ENCODE results near the gene FAM83G.
"Not testable (repeated sequence)": the region's sequence is repeated elsewhere in the genome, so short reads cannot be mapped to it uniquely, and the experiment has no call there.

FAM83G gene

DNA sequence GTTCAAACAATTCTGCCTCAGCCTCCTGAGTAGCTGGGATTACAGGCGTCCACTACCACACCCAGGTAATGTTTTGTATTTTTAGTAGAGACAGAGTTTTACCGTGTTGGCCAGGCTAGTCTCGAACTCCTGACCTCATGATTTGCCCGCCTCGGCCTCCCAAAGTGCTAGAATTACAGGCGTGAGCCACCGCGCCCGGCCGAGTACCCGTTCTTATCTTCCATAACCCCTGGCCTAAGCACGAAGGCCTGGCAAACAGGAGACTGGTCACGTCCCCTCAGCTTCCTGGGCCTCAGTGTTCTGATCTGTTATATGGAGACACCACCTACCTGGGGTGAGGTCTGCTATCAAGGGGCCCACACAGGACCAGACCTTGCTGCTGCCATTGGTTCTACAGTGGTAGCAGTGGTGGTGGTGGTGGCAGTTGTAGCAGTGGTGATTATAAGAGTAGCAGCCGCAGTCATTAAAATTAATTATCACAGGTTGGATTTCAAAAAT is 51.3 kb downstream of the FAM83G start:
- DNase-seq (ENCODE audit: low read depth) = no peak

DNA sequence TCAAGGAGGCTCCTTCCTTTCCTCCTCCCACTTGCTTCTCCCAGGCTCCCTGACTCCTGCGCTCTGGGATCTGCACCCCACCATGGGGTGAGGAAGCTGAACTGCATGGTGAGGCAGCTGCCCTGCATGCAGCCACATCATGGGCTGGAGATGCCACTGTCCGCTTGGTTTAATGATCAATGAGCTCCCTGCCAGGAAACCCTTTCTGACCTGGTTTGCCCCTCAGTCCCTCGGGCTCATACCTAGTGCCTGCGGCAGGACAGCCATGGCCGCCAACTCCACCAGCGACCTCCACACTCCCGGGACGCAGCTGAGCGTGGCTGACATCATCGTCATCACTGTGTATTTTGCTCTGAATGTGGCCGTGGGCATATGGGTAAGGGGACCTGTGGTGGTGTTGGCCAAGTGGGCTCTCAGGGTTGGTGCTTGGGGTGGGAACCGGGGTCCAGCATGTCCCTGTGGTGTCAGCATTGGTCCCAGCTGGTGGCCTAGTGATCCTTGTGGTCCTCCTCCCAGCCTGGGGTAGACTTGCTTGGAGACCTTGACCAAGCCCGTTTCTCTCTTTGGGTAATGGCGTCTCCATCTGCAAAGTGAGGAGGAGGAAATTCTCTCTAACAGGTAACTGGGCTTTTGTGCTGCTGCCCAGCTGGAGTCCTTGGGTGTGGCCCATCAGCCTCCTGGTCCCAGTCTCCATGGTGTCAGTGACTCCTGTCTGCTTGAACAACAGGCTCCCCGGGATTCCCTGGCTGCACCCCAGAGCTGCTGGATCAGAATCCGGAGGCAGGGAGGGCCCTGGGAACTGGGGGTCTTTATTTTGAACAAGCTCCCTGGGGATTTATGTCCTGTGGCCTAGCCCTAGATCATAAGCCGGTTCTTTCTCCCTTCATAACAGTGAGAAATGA is 52.4 kb downstream of the FAM83G start, which contains the start of gene SLC5A10:
Gene SLC5A10, plus strand, starts transcription at position 225 of the 902 bp plus-strand sequence. Its CDS starts 41 bp downstream, at position 266.
- no peak for DNase-seq (ENCODE audit: low read depth)

DNA sequence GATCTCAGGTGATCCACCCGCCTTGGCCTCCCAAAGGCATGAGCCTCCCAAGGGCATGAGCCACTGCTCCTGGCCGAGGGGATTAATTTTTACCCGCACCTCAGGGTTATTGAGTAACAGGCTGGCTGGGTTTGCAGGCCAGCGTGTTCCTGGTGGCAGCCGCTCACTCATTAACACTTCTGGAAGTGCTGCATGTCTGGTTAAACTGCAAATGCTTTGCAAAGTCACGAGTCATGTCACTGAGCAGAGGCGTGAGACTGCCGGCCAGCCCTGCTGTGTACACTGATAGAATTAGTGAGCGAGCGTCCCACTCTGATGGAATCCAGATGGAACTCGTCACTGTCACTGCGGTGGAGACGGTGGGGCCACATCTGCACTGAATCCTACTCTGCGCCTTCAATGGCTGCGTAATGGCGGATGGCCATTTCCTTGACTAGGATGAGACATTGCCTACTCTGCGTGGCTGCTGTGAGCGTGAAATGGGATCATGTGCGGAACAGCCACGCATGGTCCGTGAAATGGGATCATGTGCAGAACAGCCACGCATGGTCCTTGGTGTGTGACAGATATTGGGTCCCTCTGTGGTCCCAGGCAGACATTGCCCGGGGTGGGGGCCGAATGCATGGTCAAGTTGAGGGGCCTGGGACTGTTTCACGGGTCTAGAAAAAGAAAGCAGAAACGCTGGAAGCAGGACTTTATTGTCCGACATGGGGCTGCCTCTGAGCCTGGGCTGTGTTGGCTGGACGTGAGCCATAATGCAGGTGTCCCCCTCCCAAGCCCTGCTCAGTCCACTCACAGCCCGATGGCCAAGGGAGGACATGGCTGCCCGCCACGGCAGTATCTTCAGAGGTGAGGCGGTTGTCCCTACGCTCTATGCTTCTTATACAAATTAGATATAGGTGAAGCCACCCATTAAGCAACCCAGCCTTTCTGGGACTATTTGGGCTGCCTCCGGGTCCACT is 53.3 kb downstream of the FAM83G start:
- DNase-seq (ENCODE audit: low read depth) = no peak

DNA sequence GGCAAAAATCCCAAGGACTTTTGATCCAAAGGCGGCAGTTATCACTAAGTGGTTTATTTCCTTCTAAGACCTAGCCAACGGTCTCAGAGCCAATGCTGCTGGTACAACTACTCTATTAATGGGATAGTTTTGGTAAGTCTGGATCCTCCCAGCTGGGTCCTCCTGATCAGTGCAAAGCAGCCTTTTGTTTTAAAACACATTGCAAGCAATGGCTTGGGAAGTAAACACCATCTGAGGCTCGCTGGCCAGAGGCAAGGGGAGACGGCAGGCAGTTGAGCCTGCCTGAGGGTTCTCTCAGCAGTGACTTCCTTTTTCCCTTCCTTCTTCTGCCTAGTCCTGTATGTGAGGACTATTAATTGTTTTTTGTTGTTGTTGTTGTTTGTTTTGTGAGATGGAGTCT is 54.2 kb downstream of the FAM83G start:
- no peak for DNase-seq (ENCODE audit: low read depth)

DNA sequence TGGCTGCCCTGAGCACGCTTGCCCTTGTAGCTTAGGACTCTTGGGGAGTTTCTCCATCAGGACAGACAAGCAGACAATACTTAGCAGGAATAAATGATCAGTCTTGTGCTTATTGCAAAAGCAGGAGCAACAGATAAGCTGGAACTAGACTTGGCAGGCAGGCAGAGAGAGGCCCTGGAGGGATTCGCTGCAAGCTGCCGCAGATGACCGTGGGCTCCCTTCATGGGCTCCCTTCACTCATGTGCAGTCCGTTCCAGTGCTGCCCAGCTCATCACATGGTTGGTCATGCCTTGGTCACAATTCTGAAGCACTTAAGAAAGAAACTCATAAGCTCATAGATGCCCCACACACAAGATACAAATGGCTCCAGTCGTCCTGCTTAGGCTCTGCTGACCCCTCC is 55.0 kb downstream of the FAM83G start:
- no peak for DNase-seq (ENCODE audit: low read depth)

DNA sequence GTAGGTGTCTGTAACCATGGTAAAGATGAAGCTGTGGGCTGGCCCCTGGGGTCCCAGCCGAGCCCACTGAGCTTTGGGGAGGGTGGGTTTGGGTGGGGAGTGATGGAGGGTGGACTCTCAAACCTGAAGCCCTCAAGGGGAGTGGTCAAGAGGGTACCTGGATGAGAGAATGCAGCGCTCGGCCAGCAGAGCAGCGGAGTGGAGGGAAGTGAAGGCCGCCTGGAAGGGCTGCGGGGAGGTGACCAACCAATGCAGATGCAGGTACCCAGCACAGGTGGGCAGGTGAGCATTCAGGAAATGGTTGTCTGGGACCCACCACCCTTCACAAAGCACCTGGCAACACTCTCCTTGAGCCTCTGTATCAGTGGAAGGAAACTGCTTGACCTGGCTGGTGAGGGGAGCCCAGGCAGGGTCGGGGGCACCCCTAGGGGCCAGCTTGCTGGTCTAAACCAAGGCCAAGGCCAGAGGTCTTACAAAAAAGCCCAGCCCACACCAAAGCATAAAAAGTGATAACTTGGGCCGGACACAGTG is 56.0 kb downstream of the FAM83G start:
- DNase-seq (ENCODE audit: low read depth) = no peak

DNA sequence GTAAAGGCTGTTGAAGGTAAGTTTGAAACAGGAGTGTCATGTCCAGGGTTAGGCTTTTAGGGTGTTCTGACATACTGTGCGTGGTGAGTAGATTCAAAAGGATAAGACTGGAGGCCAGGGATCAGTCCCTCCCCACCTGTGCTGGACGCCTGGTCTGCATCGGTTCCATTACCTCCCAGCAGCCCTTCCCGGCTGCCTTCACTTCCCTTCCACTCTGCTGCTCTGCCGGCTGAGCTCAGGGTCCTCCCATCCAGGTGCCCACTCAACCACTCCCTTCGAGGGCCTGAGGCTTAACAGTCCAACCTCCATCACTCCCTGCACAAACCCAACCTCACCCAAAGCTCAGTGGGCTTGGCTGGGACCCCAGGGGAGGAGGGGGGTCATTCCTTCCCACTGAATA is 56.7 kb downstream of the FAM83G start:
- no peak for DNase-seq (ENCODE audit: low read depth)

DNA sequence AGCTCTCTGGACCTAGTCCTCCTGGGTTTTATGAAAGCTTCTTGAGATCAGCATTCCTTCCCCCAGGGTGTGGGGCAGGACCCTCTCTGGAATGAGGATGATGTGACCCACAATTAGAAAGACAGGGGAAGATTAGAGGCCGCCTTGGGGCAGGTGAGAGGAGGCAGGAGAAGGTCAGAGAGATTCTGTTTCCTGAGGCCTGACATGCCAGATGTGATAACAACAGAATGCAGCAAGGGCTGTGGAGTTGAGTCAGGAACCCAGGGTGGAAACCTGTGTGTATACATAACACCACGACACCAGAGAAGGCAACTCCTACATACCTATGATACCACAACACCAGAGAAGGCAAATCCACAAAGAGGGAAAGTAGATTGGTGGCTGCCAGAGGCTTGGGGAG is 58.0 kb downstream of the FAM83G start:
- no peak for DNase-seq (ENCODE audit: low read depth)

DNA sequence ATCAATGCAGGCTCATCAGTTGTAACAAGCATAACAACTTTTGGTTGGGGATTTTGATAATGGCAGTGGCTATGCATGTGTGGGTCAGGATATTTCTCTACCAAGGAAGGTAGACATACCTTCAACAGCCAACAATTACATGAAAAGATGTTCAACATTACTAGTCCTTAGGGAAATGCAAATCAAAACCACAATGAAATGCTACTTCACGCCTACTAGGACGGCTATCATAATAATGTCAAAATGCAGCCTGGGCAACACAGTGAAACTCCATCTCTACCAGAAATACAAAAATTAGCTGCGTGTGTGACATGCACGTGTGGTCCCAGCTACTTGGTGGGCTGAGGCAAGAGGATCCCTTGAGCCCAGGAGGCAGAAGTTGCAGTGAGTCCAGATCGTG is 59.9 kb downstream of the FAM83G start:
- no peak for DNase-seq (ENCODE audit: low read depth)

DNA sequence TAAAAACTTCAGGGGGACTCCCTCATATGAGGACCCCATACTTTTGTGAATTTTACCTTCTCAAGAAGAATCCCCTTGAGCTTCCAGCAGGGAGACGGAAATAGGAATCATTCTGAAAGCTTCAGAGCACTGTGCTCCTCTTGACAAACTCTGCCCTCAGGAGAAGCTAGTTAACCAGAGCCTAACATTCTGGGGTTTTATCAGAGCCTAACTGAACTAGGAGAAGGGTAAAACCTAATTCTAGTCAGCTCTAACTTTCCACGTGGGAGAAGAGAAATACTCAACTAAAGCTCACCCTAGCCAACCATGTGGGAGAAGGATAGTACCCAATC is 65.9 kb downstream of the FAM83G start:
- no peak for DNase-seq (ENCODE audit: low read depth)

DNA sequence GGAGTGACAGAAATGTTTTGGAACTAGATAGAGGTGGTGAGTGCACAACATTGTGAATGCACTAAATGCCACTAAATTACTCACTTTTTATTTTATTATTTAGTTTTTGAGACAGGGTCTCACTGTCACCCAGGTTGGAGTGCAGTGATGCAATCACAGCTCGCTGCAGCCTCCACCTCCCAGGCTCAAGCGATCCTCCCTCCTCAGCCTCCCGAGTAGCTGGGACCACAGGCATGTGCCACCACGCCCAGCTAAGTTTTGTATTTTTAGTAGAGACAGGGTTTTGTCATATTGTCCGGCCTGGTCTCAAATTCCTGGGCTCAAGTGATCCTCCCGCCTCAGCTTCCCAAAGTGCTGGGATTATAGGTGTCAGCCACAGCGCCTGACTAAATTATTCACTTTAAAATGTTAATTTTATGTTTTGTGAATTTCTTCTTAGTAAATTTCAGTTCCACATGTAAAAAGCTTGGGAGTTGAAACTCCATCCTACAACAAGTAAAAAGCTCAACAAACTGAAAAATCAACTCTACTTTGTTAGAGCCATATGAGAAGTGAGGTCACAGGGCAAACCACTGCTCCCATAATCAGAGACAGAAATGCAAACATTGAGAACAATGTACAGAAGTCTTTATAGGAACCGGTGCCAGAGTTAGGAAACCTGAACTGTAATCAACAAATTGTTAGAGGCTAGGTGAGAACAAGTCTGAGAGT is 66.4 kb downstream of the FAM83G start:
- no peak for DNase-seq (ENCODE audit: low read depth)

DNA sequence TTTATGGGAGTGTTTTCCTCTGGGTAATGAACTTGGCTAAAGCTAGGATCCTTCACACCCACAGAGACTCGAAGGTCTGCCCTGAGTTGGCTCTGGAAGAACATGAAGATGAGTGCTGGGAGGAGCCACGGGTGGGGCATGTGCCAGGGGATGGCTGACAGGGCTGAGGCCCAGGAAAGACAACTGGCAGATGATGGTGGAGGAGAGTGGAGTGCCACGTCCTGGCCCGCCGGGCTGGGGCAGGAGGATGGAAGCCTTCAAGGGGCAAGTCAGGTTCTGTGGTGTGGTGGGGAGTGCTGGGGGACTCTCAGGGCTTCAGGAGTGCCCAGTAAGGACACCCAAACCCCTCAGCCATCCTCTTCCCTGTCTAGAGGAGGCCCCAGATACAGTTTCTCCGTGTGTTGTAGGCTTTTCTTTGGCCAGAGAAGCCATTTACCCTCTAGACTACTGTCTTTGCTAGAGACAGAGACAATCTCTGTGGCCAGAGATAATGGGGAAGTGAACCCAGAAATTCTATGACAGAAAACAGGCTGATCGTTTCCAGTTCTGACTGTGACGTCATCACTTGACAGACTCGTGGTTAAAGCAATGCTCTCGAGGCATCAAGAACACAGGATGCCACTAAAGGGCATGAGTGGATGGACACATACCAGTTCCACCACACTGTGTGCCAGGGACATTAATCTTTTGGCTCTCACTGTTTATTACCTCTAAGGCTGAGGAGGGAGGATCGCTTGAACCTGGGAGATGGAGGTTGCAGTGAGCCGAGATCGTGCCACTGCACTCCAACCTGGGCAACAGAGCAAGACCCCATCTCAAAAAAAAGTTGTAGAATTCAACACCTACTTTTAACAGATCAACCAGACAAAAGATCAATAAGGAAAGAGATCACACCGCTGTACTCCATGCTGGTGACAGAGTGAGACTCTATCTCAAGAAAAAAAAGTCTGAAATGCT is 71.2 kb downstream of the FAM83G start:
- no peak for DNase-seq (ENCODE audit: low read depth)

DNA sequence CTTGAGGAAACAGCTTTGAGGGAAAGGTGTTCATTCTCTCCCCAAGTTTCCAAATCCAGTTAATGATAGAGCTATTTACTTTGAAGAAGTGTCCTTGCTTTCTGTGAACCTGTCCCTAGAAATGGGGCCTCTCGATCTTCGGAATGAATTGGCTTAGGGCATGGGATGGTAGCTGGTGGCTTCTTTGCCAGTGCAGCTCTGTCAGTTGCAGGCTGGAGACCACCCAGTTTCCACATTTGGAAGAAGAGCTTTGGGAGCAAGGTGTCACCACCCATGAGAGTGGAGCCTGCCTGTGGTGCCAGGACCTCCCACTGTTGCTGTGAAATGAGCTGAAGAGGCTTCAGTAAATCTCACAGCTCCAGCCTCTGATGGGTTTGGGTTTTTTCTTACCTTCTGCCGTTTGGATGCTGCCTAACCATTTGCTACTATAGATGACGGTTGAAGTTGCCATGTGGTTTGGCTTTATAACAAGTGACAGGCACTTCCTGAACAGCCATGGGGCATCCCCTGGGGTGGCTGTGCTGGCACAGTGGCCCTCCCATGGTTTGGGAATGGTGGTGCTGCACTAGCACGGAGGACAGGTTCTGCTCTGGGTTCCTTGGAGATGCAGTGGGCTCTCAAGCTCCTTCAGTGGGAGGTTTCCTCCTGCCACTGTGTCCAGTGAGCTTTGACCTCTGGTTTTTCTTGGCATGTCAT is 72.1 kb downstream of the FAM83G start:
- DNase-seq (ENCODE audit: low read depth) = no peak

DNA sequence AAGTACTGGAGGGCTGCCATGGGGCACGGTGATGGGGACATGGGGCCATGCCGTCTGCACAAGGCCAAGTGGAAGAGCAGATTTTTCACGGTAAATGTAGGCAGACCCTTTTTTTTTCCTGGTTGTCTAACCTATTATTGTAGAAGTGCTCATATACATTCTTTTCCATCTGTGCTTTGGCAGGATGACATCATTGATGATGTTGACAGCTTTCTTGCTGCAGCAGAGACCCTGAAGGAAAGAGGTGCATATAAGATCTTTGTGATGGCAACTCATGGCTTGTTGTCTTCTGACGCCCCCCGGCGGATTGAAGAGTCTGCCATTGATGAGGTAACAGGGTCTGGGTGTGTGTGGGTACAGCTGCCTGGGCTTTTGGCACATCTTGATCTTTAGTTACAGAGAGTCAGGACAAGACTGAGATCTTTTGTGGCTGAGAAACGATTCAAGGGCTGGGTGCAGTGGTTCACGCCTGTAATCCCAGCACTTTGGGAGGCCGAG is 75.9 kb downstream of the FAM83G start:
- DNase-seq (ENCODE audit: low read depth) = no peak

DNA sequence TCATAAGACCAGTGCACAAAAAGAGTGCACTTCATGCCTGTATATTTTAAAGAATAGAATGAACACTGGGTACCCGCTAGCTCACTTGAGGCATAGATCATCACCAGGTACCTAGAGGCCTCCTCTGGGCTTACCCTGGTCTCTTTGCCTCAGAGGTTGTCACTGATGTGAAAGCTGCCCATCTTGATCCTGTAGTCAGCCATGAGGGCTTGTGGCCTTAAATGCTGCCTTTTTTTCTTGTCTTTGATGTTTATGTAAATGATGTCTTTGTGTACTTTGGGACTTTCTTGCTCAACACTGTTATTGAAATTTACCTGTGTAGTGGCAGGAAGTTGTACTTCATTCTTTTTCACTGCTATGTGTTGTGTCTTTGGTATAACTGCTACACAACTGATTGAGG is 79.4 kb downstream of the FAM83G start:
- no peak for DNase-seq (ENCODE audit: low read depth)

DNA sequence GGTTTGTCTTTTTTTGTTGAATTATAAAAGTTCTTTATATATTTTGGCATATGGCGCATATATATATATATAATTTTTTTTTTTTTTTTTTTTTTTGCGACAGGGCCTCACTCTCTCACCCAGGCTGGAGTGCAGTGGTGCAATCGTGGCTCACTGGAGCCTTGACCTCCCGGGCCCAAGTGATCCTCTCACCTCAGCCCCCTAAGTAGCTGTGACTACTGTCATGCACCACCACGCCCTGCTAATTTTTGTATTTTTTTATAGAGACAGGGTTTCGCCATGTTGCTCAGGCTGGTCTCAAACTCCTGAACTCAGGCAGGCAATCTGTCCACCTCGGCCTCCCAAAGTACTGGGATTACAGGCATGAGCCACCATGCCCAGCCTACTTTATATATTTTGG is 82.0 kb downstream of the FAM83G start:
- DNase-seq (ENCODE audit: low read depth) = not testable (repeated sequence)

DNA sequence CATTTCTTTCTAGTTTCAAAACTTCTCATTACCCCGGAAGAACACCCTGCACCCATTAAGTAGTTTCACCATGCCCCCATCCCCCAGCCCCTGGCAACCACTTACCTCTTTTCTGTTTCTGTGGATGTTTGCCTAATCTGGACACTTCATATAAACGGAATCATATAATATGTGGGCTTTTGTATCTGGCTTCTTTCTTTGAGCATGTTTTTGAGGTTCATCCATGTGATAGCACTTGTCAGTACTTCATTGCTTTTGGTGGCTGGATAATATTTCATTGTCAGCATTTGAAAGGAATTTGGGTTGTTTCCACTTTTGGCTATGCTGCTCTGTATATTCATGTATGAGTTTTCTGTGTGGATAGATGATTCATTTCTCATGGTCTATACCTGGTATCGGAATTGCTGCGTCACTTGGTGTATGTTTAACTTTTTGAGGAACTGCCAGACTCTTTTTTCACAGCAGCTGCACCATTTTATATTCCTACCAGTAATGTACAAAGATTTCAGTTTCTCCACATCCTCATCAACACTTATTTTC is 82.6 kb downstream of the FAM83G start:
- DNase-seq (ENCODE audit: low read depth) = no peak

DNA sequence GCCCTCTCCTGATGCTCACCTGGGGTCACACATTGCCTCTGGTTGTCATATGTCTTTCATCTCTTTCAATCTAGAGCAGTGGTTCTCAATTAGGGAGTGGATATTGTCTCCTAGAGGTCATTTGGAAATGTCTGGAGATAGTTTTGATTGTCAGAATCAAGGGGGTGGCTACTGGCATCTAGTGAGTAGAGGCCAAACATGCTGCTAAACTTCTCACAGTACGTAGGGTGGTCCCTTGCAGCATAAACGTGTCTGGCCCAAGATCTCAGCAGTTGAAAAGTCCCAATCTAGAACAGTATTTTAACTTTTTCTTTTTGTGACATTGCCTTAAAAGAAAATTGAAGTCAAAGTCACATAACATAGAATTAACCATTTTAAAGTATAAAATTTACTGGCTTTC is 83.1 kb downstream of the FAM83G start:
- no peak for DNase-seq (ENCODE audit: low read depth)

DNA sequence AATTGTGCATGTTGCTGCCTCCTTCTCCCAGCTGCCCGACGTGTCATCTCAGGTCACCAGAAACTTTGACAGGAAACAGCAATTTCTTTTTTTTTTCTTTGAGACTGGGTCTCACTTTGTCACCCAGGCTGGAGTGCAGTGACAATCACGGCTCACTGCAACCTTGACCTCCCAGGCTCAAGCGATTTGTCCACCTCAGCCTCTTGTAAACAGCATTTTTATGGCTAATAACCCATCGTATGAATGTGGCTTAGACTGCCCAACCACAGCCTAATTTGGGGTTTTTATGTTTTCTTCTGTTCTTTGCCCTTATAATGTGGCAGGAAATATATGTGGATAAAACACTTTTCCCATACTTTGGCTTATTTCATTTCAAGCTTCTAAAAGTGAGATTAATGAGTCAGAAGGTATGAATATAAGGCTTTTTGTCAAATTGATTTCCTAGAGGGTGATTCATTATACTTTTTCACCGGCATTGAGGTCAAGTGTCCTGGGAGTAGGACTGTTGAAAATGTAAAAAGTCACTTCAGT is 83.6 kb downstream of the FAM83G start:
- no peak for DNase-seq (ENCODE audit: low read depth)
